ENCODE results near the gene NELL1. TPM values are rescaled to one million over a fixed set of nuclear protein-coding genes. Genes with fewer than 3 reads are reported as not detected.
A peak's percentile ranks its signal among the peaks of the same experiment; 100 is the strongest.

Gene NELL1
- total and polyA plus RNA-seq, 2 donors from 2014 or later, result 0.31 to 14.8 TPM

DNA sequence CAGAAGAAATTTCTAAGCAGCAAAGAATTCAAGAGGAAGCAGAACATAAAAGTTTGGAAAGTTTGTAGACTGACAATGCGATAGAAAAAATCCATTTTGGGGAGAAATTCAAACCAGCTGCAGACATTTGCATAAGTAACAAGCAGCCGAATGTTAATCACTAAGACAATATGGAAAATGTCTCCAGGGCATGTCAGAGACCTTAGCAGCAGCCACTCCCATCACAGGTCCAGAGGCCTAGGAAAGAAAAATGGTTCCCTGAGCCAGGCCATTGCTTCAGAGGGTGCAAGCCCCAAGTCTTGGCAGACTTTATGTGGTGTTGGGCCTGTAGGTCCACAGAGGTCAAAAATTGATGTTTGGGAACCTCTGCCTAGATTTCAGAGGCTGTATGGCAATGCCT lies 155.4 kb downstream of the NELL1 start:
- Histone ChIP-seq H3K4me3 (ENCODE audit: low read length in 3 of 3) (no peak overlapping the region), H3K9me3 (ENCODE audit: control insufficient read depth in 2 of 3, insufficient read depth in 1 of 3, low read length in 3 of 3) (no peaks in the 10 kb centered on the region), H3K36me3 (ENCODE audit: control insufficient read depth in 2 of 3, insufficient read depth in 3 of 3, low read length in 3 of 3) (no peaks in the 10 kb centered on the region), H3K4me1 (ENCODE audit: control insufficient read depth in 2 of 3, insufficient read depth in 2 of 3, low read depth in 1 of 3, low read length in 3 of 3) (peaks cover 0 to 6% (median 0%) of the 10 kb centered on the region in 3 donors), H3K27me3 (ENCODE audit: control insufficient read depth, insufficient read depth, low read length) (no peaks in the 10 kb centered on the region), H3K9ac (ENCODE audit: low read length in 3 of 3) (no peak overlapping the region), H3K27ac (ENCODE audit: low read depth in 2 of 2, low read length in 2 of 2) (no peak overlapping the region)
- TF ChIP-seq, protein P1, sequence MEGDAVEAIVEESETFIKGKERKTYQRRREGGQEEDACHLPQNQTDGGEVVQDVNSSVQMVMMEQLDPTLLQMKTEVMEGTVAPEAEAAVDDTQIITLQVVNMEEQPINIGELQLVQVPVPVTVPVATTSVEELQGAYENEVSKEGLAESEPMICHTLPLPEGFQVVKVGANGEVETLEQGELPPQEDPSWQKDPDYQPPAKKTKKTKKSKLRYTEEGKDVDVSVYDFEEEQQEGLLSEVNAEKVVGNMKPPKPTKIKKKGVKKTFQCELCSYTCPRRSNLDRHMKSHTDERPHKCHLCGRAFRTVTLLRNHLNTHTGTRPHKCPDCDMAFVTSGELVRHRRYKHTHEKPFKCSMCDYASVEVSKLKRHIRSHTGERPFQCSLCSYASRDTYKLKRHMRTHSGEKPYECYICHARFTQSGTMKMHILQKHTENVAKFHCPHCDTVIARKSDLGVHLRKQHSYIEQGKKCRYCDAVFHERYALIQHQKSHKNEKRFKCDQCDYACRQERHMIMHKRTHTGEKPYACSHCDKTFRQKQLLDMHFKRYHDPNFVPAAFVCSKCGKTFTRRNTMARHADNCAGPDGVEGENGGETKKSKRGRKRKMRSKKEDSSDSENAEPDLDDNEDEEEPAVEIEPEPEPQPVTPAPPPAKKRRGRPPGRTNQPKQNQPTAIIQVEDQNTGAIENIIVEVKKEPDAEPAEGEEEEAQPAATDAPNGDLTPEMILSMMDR (IDR thresholded peaks at IDR 0.05; ENCODE audit: borderline replicate concordance, extremely low read depth, insufficient read depth), result no peak
- no peak for DNase-seq
- no peak for FAIRE-seq
- intact Hi-C loops (cut with DNase I), result no loop called here

DNA sequence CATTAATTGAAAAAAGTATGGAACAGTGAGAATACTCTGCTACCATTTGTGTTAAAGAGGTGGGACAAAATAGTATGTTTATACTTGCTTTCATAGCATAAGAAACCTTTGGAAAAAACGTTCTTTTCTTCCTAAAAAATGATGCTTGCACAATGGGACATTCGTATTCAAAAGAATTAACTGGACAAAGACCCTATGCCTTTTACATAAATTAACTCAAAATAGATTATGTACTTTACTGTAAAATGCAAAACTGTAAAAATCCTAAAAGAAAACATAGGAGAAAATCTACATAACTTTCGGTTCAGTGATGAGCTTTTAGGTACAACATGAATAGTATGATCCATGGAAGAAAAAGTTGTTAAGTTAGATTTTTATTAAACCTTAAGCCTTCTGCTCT lies 166.2 kb downstream of the NELL1 start:
- no peak overlapping the region for H3K9ac ChIP-seq (ENCODE audit: low read length in 3 of 3)
- H3K9me3 ChIP-seq (ENCODE audit: control insufficient read depth in 2 of 3, insufficient read depth in 1 of 3, low read length in 3 of 3), result no peaks in the 10 kb centered on the region
- no peak for DNase-seq
- FAIRE-seq, result no peak
- H3K27ac ChIP-seq (ENCODE audit: low read depth in 2 of 2, low read length in 2 of 2), result no peak overlapping the region
- no peaks in the 10 kb centered on the region for H3K36me3 ChIP-seq (ENCODE audit: control insufficient read depth in 2 of 3, insufficient read depth in 3 of 3, low read length in 3 of 3)
- intact Hi-C loops (cut with DNase I), result no loop called here
- H3K4me1 ChIP-seq (ENCODE audit: control insufficient read depth in 2 of 3, insufficient read depth in 2 of 3, low read depth in 1 of 3, low read length in 3 of 3), result no peaks in the 10 kb centered on the region
- H3K27me3 ChIP-seq (ENCODE audit: control insufficient read depth, insufficient read depth, low read length), result no peaks in the 10 kb centered on the region
- TF ChIP-seq, protein P1 (IDR thresholded peaks at IDR 0.05; ENCODE audit: borderline replicate concordance, extremely low read depth, insufficient read depth), result no peak
- H3K4me3 ChIP-seq (ENCODE audit: low read length in 3 of 3), result no peak overlapping the region

DNA sequence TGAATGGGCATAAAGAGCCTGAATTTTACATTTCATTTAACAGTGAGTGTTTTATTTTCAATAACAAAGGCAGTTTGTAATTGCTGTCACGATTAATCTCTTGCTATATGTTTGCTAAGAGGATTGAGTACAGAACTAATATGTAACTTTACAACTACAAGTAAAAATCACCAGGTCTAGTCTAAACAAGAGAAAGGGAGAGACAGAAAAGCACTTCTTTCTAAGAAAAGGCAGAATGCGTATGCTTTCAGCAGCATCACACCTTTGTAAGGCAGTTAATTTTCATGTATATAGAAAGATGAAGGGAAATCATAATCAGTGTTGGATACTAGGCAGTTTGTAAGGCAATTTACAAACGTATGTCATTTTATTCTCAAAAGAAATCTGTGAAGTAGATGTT lies 169.8 kb downstream of the NELL1 start:
- intact Hi-C loops (cut with DNase I), result no loop called here
- no peak for DNase-seq
- H3K27ac ChIP-seq (ENCODE audit: low read depth in 2 of 2, low read length in 2 of 2), result no peak overlapping the region
- TF ChIP-seq, protein P1 (IDR thresholded peaks at IDR 0.05; ENCODE audit: borderline replicate concordance, extremely low read depth, insufficient read depth), result no peak
- H3K9ac ChIP-seq (ENCODE audit: low read length in 3 of 3), result no peak overlapping the region
- H3K4me3 ChIP-seq (ENCODE audit: low read length in 3 of 3), result no peak overlapping the region
- no peak for FAIRE-seq
- no peaks in the 10 kb centered on the region for H3K36me3 ChIP-seq (ENCODE audit: control insufficient read depth in 2 of 3, insufficient read depth in 3 of 3, low read length in 3 of 3)
- H3K27me3 ChIP-seq (ENCODE audit: control insufficient read depth, insufficient read depth, low read length), result no peaks in the 10 kb centered on the region
- H3K9me3 ChIP-seq (ENCODE audit: control insufficient read depth in 2 of 3, insufficient read depth in 1 of 3, low read length in 3 of 3), result no peaks in the 10 kb centered on the region
- no peaks in the 10 kb centered on the region for H3K4me1 ChIP-seq (ENCODE audit: control insufficient read depth in 2 of 3, insufficient read depth in 2 of 3, low read depth in 1 of 3, low read length in 3 of 3)

DNA sequence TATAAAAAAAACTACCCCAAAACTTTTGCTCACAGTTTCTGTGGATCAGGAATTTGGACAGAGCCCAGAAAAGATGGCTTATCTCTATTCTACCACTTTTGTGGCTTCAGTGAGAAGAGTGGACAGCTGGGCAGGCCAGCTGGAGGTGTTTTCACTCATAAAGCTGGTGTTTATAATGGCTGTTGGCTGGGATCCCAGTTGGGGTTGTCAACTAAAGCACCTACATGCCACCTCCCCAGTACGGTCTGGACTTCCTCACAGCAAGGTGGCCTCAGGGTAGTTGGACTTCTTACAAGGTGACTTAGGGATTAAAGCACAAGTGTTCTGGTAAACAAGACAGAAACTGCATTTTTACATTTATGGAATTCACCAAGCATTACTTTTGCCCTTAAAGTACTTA lies 171.0 kb downstream of the NELL1 start:
- Histone ChIP-seq H3K9ac (ENCODE audit: low read length in 3 of 3) (no peak overlapping the region), H3K4me1 (ENCODE audit: control insufficient read depth in 2 of 3, insufficient read depth in 2 of 3, low read depth in 1 of 3, low read length in 3 of 3) (no peaks in the 10 kb centered on the region), H3K4me3 (ENCODE audit: low read length in 3 of 3) (no peak overlapping the region), H3K27ac (ENCODE audit: low read depth in 2 of 2, low read length in 2 of 2) (peak overlapping the region in 1 of 2 donors; percentile 17), H3K36me3 (ENCODE audit: control insufficient read depth in 2 of 3, insufficient read depth in 3 of 3, low read length in 3 of 3) (no peaks in the 10 kb centered on the region), H3K9me3 (ENCODE audit: control insufficient read depth in 2 of 3, insufficient read depth in 1 of 3, low read length in 3 of 3) (no peaks in the 10 kb centered on the region), H3K27me3 (ENCODE audit: control insufficient read depth, insufficient read depth, low read length) (no peaks in the 10 kb centered on the region)
- no peak for DNase-seq
- intact Hi-C loops (cut with DNase I), result no loop called here
- FAIRE-seq, result no peak
- TF ChIP-seq, protein P1 (IDR thresholded peaks at IDR 0.05; ENCODE audit: borderline replicate concordance, extremely low read depth, insufficient read depth), result no peak

All from kidney (tissue), 14 donors.